GM12873 (cell line): ENCODE data around the gene YTHDC1.

Experiments used
- CTCF ChIP-seq: IDR thresholded peaks from 2 replicates; pipeline ENCODE4 v1.5.1; 2012; ENCODE audit warnings: low read depth, mild to moderate bottlenecking, moderate library complexity, low read length, control low read depth; ENCODE audit not compliant: insufficient read depth; ENCODE audit errors: missing control alignments

The YTHDC1 gene

GRCh38 chr4:68349649-68350360 is at the start of gene YTHDC1:
YTHDC1 (minus strand) TSS chr4:68350090; CDS start chr4:68349753, 337 bp downstream.
- peak; percentile 1 for TF ChIP-seq CTCF

- no peak for TF ChIP-seq CTCF
Observed at GRCh38 chr4:68399306-68399705, 49.4 kb upstream of the YTHDC1 start.

- TF ChIP-seq CTCF = no peak
Observed at GRCh38 chr4:68396756-68397155, 46.9 kb upstream of the YTHDC1 start.

- TF ChIP-seq CTCF = no peak
Observed at GRCh38 chr4:68391436-68391835, 41.5 kb upstream of the YTHDC1 start.

- TF ChIP-seq CTCF = no peak
Observed at GRCh38 chr4:68390205-68390935, 40.5 kb upstream of the YTHDC1 start.

- TF ChIP-seq CTCF = no peak
Observed at GRCh38 chr4:68388347-68388865, 38.5 kb upstream of the YTHDC1 start.

GRCh38 chr4:68385267-68385666 is 35.4 kb upstream of the YTHDC1 start:
- TF ChIP-seq CTCF = no peak
